Choroid plexus epithelial cell (primary cell): ENCODE results near the gene SLC48A1.

Source experiments
- DNase-seq: peaks from one replicate; pipeline ENCODE4 v3.0.0-alpha.2; 2010; ENCODE audit warnings: low read depth
- H3K4me3 ChIP-seq: 2 replicates; pipeline ENCODE4 v1.5.1; 2011; ENCODE audit warnings: low read depth, mild to moderate bottlenecking, control low read depth, low read length, moderate library complexity
- CTCF ChIP-seq: conservative IDR thresholded peaks from 2 replicates; pipeline ENCODE4 v1.5.1; 2011; ENCODE audit warnings: low read depth, mild to moderate bottlenecking, control low read depth, inconsistent platforms, low read length, moderate library complexity

The SLC48A1 gene

DNA sequence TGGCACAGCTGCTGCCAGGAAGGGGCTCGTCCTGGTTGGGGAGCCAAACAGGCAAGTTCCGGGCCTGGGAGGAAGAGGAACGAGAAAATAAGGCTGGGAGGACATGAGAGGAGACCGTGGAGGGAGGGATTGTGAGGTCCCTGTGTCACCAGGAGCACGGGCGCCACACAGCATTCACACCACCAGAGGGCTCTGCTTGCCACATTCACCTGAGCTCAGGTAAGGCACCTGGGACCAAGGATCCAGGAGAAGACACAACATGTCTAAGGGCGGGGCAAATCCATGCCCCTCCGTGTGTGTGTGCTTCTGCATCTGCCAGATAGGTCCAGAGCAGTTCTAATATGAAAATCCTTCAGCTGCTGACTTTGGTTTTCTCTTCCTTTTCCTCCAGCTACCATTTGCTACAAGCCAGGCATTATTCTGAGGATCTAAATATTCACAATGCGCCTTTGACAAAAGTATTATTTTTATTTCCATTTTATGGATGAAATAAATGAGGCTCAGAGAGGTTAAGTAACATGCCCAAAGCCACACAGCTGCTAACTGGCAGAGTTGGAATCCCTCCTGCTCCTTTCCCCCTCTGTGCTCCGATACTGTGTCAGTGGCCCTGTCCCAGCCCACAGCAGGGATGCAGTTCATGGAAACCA lies 28.9 kb upstream of the SLC48A1 start:
- no peak for DNase-seq
- TF ChIP-seq CTCF: peak; percentile 56
- no peak overlapping the region for H3K4me3 ChIP-seq

GRCh38 chr12:47744778-47745436 lies 28.1 kb upstream of the SLC48A1 start:
- no peak for DNase-seq
- H3K4me3 ChIP-seq: no peak overlapping the region
- TF ChIP-seq CTCF: no peak

- DNase-seq: no peak
- no peak overlapping the region for H3K4me3 ChIP-seq
- no peak for TF ChIP-seq CTCF
Observed at GRCh38 chr12:47745485-47746041, 27.5 kb upstream of the SLC48A1 start.

DNA sequence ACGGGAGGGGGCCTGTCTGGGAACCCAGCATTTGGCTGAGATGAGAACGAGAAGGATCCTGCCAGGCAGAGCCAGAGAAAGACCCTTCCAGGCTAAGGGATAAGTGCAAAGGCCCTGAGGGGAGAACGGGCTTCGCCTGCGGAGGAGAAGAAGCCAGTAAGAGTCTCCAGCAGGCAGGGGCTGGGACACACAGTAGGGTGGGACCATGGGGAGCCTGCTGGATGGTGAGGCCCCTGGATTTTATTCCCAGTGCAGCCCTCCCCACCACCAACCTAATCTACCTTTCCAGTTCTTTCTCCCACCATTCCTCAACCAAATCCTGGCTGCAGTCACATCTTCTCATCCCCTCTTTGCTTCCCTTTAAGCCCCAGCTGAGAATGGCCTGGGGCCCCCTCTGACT lies 27.0 kb upstream of the SLC48A1 start:
- DNase-seq: no peak
- no peak for TF ChIP-seq CTCF
- H3K4me3 ChIP-seq: no peak overlapping the region

DNA sequence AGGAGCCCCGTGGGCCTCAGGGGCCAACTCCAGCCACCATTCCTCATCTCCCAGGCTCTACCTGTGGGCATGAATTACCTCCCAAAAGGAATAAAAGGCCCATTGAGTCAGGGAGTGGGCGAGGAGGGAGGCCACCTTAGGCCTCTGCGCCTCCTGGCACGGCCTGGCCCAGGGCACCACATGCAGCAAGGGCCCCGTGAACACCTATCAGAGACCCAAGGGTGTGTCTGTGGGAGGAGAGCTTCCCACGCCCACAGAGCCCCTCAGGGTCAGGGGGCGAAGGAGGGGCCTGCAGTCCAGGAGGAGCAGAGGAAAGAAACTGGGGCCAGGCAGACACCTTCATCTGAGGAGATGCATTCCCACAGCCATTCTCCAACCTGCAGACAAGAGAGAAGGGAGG lies 26.5 kb upstream of the SLC48A1 start:
- no peak for DNase-seq
- TF ChIP-seq CTCF: no peak
- no peak overlapping the region for H3K4me3 ChIP-seq

- no peak for TF ChIP-seq CTCF
Observed at GRCh38 chr12:47747126-47747525, 25.9 kb upstream of the SLC48A1 start.

More at GRCh38 chr12:47747126-47747525, 25.9 kb upstream of the SLC48A1 start:
- no peak for DNase-seq
- H3K4me3 ChIP-seq: no peak overlapping the region
